GM21515 (cell line): Measurements from ENCODE around the gene SMAP2.
"Not testable (repeated sequence)": the region's sequence is repeated elsewhere in the genome, so short reads cannot be mapped to it uniquely, and the experiment has no call there.

Experiments
- ATAC-seq: cut with Tn5 transposase; IDR thresholded peaks from one replicate; pipeline ENCODE4 v1.9.1; 2021; ENCODE audit not compliant: unreplicated experiment

The SMAP2 gene

GRCh38 chr1:40373323-40374283 is at the start of gene SMAP2:
Gene SMAP2 (plus strand): TSS chr1:40373727. CDS start chr1:40374121, 394 bp downstream.
- ATAC-seq = peak; percentile 71

DNA sequence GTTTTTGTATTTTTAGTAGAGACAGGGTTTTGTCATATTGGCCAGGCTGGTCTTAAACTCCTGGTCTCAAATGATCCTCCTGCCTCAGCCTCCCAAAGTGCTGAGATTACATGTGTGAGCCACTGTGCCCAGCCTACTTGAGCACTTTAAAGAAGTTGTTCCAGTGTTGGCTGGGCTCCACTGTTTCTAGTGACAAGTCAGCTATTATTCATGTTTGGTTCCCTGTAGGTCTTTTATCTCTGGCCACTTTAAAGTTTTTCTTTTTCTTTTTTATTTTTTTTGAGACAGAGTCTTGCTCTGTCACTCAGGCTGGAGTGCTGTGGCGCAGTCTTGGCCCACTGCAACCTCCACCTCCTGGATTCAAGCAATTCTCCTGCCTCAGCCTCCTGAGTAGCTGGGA is 42.1 kb upstream of the SMAP2 start:
- ATAC-seq = not testable (repeated sequence)

DNA sequence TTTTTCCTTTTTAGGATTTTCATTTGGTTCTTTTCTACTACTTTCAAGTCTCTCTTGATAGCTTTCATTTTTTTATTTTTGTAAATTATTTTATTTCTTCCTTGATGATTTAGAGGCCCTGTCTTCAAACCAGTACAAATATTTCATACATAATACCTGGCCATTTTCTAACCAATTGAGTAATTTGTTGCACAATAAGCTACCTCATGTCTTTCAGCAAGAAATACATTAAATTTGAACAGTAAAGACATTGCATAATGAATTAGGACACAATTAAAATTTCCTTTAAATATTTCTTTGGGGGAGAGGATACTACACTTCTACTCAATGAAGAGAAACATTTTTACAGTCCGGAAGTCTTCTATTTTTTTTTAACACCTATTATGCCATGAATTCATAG is 40.8 kb upstream of the SMAP2 start:
- no peak for ATAC-seq

DNA sequence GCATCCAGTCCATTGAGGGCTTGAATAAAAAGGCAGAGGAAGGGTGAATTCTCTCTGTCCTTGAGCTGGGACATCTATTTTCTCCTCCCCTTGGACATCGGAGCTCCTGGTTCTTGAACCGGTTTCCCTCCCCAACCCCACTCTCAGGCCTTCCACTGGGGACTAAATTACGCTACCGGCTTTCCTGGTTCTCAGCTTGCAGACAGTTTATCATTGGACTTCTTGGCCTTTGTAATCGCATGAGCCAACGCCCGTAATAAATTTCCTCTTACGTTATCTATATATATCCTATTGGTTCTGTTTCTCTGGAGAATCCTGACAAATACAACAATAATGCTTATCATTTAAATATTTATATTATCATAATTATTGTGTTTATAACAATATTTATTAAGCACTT is 36.1 kb upstream of the SMAP2 start:
- ATAC-seq = no peak

GRCh38 chr1:40338745-40339419 is 34.6 kb upstream of the SMAP2 start:
- ATAC-seq = no peak

GRCh38 chr1:40339420-40340323 is 33.9 kb upstream of the SMAP2 start:
- no peak for ATAC-seq

DNA sequence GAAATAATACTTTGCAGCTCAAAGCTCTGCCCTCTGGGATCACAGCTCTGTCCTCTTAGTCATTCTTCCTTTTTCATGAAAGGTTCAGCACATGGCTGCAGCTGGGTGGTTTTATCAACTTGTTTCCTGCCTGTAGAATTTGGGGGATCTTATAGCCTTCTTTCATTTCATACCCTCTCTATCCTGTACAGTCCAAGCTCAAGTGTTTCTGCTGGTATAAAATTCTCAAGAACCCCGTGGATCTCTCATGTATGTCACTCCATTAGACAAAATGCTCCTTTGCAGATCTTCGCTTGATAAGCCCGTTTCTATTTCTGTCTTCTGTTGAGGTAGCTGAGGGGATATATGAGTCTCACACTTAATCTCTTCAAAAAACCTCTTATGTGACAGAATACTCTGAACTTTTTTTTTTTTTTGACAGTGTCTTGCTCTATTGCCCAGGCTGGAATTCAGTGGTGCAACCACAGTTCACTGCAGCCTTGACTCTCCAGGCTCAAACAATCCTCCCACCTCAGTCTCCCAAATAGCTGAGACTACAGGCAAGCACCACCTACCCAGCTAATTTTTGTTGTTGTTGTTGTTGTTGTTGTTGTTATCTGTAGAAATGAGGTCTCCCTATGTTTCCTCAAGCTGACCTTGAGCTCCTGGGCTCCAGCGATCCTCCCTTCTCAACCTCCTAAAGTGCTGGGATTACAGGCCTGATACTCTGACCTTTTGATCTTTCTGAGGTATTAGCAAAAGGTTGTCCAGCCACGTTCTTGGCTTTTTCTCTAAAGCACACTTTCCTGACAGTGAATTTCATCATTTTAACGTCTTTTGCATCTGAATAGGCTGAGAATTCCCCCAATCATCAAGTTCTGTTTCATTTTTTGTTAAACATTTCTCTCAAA is 31.8 kb upstream of the SMAP2 start:
- ATAC-seq = no peak

- ATAC-seq = not testable (repeated sequence)
These were observed 31.2 kb upstream of the SMAP2 start for GRCh38 chr1:40342381-40342717.

- no peak for ATAC-seq
These were observed 28.9 kb upstream of the SMAP2 start for GRCh38 chr1:40344597-40344996.

DNA sequence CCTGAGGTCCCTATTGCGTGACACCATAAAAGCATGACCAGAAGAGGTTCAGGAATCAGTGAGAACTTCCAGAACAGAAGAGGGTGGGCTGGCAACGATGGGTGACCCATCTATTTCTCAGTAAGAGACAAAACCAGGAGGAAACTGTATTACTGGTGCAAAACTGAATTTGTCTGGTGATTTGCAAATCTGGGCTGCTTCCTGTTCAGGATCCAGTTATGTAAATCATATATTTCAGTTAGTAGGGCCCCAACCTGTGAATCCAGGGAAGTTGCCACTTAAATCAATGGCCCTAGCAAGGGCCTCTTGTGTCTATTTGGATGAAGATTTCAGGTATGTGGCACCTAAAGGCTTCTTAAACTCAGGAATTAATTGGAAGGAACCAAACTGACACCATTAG is 23.1 kb upstream of the SMAP2 start:
- no peak for ATAC-seq

GRCh38 chr1:40351124-40351523 is 22.4 kb upstream of the SMAP2 start:
- no peak for ATAC-seq

- ATAC-seq = no peak
These were observed 21.4 kb upstream of the SMAP2 start for GRCh38 chr1:40352126-40352525.

DNA sequence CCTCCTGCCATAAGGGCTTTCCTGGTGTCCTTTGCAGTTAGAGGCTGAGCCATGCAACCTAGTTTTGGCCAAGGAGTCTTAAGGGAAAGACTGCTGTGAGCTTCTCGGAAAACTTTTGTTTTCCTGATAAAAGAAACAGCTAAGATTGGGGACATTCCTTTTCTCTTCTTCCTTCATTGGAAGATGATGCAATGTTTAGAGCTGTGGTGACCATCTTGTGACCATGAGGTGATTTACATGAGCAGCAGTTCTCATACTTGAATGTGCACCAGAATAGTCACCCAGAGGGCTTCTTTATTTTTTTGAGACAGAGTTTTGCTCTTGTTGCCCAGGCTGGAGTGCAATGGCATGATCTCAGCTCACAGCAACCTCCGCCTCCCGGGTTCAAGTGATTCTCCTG is 20.4 kb upstream of the SMAP2 start:
- ATAC-seq = no peak

DNA sequence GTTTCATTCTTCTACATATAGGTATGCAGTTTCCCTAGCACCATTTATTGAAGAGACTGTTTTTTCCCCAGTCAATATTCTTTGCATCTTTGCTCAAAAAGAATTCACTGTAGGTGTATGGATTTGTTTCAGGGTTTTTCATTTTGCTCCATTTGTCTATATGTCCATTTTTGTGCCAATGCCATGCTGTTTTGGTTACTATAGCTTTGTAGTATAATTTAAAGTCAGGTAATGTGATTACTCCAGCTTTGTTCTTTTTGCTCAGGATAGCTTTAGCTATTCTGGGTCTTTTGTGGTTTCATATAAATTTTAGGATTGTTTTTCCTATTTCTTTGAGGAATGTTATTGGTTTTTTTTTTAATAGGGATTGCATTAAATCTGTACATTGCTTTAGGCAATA is 15.9 kb upstream of the SMAP2 start:
- no peak for ATAC-seq

DNA sequence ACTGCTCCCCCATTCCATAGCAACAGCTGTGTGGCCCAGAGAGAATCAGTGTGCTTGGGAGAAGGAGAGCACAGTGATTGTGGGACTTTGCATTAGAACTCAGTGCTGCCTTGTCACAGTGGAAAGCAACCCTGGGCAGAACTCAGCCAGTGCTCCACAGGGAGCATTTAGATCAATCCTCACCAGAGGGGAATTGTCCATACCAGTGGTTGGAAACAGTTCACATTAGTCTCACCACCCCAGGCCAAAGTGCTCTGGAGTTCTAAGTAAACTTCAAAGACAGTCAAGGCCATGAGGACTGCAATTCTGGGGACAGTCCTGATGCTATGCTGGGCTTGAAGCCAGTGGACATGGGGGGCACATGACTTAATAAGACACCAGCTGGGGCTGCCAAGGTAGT is 12.9 kb upstream of the SMAP2 start:
- ATAC-seq = no peak

- ATAC-seq = no peak
These were observed 12.3 kb upstream of the SMAP2 start for GRCh38 chr1:40361201-40361600.

- ATAC-seq = no peak
These were observed 11.9 kb upstream of the SMAP2 start for GRCh38 chr1:40361637-40362036.

- no peak for ATAC-seq
These were observed 11.3 kb upstream of the SMAP2 start for GRCh38 chr1:40362199-40362598.

- no peak for ATAC-seq
These were observed 10.8 kb upstream of the SMAP2 start for GRCh38 chr1:40362699-40363098.

DNA sequence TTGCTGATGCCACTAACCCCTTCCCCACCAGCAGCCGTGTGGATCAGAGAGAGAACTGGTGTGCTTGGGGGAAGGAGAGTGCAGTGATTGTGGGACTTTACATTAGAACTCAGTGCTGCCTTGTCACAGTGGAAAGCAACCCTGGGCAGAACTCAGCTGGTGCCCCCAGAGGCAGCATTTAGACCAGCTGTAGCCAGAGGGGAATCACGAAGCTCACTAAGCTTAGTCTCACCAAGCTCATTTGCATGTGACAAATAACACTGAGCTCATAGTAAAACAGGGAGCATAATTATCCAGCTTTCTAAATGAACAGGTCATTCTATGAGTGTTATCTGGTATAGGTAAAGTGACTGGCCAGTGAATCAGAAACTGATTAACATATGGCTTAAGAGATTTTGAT is 9.8 kb upstream of the SMAP2 start:
- ATAC-seq = peak; percentile 79
